Measurements from ENCODE around the gene FILIP1.
A peak's percentile ranks its signal among the peaks of the same experiment; 100 is the strongest.

Gene FILIP1

DNA sequence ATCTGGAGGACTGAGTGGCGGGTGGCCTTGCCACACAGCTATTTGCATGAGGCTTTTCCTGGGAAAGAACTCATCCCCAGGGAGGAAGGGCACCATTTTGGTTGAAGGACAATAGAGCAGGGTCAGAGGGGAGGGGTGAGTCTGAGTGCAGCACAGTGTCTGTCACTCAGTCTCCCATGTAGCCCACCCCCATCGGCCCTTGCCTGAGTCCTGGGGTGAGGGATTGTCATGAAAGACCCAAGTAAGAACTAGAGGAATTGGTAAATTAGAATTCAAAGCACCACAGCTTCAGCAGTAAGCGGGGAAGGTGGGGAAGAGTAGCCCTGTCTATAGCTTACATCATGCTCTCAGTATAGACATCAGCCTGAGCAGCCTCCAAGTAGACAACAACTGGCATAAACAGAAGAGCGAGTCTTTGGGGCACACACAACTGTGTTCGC is 118.6 kb downstream of the FILIP1 start:
- DNase-seq: no peak

DNA sequence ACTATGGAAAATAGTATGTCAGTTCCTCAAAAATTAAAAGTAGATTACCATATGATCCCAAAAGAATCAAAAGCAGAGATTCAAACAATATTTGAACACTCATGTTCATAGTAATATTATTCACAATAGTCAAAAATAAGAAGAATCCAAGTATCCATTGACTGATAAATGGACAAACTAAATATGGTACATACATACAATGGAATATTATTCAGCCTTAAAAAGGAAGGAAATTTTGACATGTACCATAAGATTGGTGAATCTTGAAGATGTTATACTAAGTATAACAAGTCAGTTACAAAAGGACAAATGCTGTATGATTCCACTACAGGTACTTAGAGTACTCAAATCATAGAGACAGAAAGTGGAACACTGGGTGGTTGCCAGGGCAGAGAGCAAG is 120.7 kb downstream of the FILIP1 start:
- DNase-seq: no peak

DNA sequence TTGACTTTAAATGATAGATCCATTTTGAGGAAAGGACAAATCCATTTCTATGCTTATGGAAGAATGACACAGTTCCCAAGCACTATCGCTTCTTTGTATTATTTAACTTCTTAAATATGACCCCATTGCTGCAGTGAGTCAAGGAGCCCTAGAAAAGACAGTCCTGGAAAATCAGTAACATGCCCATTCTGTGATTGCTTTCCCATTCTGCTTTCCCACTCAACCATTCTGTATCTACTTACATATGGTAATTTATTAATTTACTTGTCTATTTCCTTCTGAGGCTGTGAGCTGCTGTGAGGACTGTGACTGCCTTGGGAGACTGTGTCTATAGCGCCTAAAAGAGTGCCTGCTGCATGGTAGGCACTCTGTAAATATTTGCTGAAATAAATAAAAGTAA is 123.6 kb downstream of the FILIP1 start:
- DNase-seq: no peak

- no peak for DNase-seq
These were observed 124.7 kb downstream of the FILIP1 start for GRCh38 chr6:75368864-75369402.

DNA sequence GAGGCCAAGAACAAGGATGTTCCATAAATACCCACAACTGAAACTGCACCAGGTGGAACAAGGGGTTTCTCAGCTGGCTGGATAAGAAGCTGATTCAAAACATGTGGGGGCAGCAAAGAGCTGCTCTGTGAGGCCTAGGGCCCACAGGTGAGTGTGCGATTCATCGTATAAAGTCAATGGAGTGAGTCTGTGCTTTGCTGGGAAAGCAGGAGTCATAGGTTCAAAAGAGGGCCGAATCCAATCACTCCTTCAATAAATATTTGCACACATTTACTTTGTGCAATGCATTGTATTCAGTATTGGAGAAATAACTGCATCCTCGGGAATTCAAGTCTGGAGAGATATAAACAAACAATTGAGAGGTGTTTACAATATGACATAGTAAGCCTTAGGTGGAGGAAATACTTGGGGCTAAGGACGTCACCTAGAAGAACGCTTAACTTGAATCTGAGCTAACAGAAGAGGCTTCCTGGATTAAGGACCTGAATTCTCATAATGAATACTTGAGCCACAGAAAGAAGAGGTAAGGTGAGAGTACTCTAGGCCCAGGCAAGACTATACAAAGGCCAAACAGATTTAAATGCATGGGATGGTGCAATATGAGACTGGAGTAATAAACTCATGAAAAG is 125.3 kb downstream of the FILIP1 start:
- DNase-seq: no peak

DNA sequence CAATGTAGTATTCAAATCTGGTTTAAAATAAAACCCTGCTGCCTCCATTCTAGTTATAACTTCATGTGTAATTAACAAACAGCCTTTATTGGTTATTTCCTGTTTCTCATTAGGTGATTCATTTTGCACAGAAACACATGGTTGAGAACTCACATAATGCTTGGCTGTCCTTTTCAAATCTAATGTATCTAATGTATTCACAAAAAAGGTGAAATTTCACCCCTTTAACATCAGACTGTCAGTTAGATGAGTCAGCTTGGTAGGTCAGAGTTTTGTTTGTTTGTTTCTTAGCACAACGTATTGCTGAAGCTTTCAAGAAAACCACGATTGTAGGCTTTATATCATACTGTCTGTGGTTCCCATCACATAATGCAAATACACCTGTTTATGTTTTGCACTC is 130.3 kb downstream of the FILIP1 start:
- no peak for DNase-seq

DNA sequence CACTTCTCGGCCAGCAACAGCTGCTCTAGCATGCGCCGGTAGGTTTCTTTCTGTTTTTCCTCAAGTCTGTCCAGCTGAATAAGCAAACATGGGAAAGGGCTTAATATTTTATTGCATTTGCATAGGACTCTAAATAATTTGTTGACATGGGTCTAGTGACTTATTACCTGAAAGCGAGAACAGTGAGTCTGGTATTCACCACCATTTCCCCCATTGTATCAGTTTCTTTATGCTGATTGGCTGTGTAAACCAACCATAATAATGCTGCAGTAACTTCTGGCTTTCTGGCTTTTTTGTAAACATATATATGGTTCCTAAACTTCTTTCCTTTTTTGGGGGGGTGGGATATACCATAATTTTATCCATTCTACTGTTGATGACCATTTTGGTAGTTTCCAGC is 140.0 kb downstream of the FILIP1 start:
- no peak for DNase-seq

DNA sequence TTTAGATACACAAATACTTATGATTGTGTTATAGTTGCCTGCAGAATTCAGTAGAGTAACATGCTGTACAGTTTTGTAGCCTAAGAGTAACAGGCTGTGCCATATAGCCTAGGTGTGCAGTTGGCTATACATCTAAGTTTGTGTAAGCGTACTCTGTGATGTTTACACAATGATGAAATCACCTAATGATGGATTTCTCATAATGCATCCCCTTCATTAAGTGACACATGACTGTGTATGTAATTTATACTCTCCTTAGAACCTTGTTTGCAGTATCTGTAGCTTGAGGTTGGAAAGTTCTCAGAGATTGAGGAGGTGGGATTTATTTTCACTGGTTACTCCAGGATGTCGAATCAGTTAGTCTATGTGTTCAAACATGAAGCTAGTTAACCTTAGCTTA is 142.0 kb downstream of the FILIP1 start:
- DNase-seq: no peak

DNA sequence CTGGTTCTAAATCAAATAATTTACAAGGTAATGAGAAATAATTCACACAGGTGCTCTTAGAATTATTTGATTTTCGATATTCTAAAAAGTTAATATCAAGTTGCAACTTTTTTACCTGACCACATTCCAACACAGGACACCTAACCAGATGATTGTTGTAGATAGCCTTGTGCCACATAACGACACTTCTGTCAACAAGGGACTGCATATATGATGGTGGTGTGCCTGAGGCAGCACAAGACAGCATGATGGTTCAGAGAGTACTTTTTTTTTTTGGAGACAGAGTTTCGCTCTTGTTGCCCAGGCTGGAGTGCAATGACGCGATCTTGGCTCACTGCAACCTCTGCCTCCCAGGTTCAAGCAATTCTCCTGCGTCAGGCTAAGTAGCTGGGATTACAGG is 142.8 kb downstream of the FILIP1 start:
- DNase-seq: no peak

GRCh38 chr6:75350156-75350555 is 143.4 kb downstream of the FILIP1 start:
- DNase-seq: no peak

DNA sequence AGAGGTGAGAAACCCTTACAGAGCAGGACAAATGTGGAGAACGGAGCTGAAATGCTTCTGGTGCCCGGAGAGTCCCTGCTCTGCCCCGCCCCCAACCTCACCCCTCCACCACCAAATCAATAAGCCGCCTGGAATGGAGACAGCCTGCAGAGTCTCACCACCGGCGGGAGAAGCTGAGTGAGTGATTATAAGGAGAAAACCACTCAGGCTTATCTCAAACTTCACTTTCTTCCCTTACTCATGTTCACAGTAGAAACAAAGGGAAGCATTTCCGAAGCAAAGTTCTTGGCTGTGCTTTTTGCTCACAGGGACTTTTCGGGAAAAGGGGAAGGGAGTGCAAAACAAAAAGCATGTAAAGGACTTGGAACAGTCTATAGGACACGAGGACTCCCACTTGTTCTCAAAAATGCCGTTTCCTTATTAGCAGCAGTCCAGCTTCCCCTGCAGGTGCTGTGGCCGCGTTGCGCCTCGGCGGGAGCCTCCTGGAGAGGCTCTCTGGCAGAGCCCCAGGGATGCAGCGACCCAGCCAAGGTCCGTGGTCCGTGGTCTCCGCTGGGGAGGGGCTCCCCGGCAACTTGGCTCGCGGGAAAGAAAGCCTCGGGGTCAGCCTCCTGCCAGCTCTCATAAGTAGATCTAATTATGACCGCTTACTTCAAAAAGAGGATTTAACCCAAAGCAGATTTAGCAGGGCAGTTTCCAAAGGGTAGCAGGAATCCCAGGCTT is 144.2 kb downstream of the FILIP1 start:
- no peak for DNase-seq

DNA sequence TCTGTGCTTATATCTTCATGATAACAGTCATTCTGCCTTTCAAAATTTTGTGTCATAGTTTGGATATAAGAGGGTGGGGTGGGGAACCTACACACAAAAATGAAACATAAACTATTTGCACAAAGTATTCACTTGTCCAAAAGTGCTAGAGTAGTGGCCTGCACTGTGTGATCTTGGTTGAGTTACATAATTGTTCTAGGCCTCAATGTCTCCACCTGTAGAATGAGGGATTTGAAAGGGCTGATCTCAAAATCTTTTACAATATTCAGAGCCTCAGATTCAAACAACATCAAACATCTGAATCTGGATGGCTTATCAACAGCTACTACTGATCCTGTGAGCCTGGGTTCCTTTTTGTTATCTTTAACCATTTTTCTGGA is 144.7 kb downstream of the FILIP1 start:
- DNase-seq: no peak

GRCh38 chr6:75347898-75348610 is 145.5 kb downstream of the FILIP1 start:
- DNase-seq: no peak

DNA sequence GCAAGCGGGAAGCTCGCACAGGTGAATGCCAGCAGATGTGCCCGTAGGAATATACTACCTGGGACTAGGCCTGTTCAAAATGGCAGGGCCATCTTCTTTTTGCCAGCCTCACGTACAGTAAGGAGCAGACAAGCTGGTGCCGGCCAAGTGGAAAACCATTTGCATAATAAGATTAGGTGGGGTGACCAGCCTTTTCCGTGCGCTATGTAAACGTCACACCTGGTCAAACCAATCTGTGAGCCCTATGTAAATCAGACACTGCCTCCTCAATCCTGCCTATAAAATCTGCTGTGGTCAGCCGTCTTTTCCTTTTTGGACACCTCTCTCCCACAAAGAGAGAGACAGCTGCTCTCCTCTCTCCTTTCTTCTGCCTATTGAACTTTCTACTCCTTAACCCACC is 148.2 kb downstream of the FILIP1 start:
- DNase-seq: no peak

DNA sequence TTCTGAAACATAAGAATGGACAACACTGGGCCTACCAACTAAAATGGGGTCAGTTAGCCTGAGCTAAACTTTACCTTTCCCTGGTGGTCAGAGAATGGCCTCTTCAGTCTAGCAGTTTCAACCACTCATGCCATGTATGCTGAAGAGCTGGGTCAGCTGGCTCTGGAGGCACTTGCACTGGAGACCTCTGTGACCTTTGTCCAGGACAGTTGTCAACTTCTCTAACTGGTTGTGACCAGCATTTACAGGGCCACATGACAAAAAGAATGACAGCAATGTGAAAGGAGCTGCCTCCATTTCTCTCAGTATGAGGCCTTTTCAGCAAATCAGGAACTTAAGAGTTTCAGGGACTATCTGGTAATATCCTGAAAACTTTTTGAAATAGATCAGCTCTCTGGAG is 149.1 kb downstream of the FILIP1 start:
- DNase-seq: no peak

DNA sequence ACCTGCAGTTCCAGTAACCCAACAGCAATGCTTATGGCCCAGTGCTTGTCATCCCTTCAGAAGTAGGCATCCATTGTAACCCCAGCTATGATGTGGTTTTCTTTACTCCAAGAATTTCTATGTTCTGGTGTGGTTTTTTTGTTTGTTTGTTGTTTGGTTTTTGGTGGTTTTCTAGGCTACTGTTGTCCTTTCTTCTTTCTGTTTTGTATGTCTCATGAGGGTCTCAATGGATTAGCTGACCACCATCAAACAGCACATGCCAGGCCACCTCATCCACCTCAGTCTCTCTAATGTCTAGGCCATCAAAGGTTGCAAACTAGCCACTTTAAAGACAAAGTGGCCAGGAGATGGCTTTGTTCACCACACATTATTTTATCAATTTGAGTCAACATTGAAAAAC is 149.6 kb downstream of the FILIP1 start:
- no peak for DNase-seq

GRCh38 chr6:75337835-75338580 is 155.6 kb downstream of the FILIP1 start:
- no peak for DNase-seq

DNA sequence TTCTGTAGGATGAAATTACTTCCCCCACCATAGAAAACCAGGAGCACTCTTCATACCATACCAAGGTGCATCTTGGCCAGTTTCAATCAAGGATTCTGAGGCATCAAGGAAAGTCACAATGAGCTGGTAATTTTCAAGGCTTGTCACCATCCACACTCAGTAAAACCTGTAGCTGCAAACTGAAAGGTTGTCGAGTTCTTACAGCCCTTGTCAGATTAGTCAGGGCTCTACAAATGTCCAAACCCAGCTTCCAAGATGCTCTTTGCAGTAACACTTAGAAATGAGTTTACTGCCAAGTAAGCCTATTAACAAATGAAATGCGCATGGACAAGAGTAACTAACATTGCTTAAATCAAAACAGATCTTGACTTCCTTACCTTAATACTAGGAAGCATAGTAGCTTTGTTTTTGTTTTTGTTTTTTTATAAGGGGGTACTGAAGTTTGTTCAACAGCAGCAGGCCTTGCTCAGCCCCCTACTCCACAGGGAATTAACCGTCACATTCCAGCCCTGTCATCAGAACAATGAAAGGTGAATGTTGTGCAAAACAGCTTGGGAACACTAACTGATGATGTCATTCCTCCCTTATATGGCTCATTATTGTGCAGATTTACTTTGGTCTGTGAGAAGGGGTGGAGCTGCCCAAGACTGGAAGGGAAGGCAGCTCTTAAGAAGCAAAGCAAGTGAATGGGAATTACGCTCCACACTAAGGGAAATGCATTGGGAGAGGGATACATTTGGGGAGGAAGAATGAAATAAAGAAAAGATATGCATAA is 159.1 kb downstream of the FILIP1 start:
- DNase-seq: peak; percentile 2

DNA sequence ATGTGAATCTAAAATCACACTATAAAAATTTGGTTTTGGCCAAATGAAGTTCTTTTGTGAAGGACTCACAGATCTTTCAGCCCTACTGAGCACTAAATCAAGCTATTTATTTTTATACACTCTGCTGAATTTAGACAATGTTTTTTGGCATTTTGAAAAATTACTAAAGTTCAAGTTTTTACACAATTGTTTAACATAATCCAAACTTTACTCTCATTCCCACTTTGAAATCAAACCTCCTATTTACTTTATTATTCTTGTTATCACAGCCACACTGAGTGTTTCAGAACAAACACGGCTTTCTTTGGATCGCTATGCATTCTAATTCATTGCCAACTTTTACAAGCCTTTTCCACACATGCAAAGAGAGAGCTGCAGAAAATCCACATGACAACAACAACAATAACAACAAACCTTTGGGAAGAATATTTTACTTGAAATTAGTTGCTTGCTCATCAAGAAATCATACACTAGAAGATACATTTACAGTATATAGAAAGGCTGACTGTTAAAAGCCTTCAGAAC is 159.9 kb downstream of the FILIP1 start:
- no peak for DNase-seq

- no peak for DNase-seq
These were observed 162.4 kb downstream of the FILIP1 start for GRCh38 chr6:75331151-75331550.

- no peak for DNase-seq
These were observed 163.9 kb downstream of the FILIP1 start for GRCh38 chr6:75329703-75330102.

DNA sequence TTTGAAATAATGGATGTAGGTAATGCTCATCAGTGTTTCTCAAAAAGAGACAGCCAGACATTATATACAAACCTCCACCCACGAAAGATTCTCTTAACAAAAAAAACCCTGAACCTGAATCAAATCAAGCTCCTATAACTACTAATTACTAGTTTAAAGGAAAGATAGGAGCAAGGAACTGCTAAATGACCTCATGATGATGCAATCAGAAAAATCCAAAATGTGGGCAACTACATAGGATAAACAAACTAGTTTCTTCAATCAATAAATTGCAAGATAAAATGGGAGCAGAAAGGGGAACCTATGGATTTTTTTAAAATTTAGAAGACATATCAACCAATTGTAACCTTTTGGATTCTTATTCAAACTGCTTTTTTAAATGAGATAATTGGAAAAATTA is 165.8 kb downstream of the FILIP1 start:
- DNase-seq: no peak
